Mesendoderm (in vitro differentiated cells): ENCODE results near the gene ALKBH7. TPM values are rescaled to one million over a fixed set of nuclear protein-coding genes. Genes with fewer than 3 reads are reported as not detected.

Experiments used
- DNase-seq: peaks from one replicate; pipeline ENCODE4 v3.0.0; 2013
- H2AK5ac ChIP-seq: 2 replicates; pipeline ENCODE4 v1.6.1; 2013; ENCODE audit warnings: low read length, inconsistent platforms
- H2BK120ac ChIP-seq: 2 replicates; pipeline ENCODE4 v1.6.1; 2013; ENCODE audit warnings: low read depth, mild to moderate bottlenecking, low read length, moderate library complexity, mixed read lengths
- H2BK15ac ChIP-seq: replicated peaks from 2 replicates; pipeline ENCODE4 v1.6.1; 2013; ENCODE audit warnings: low read depth, mild to moderate bottlenecking, moderate library complexity
- H2BK5ac ChIP-seq: 2 replicates; pipeline ENCODE4 v1.6.1; 2013; ENCODE audit warnings: low read length, inconsistent platforms
- H3K18ac ChIP-seq: 2 replicates; pipeline ENCODE4 v1.6.1; 2013; ENCODE audit warnings: mild to moderate bottlenecking, low read length, mixed read lengths
- H3K23ac ChIP-seq: one replicate; pipeline ENCODE4 v1.6.1; 2013; ENCODE audit warnings: low read length
- H3K27ac ChIP-seq: 2 replicates; pipeline ENCODE4 v1.5.1; 2013; ENCODE audit warnings: low read depth, mild to moderate bottlenecking, inconsistent platforms, low read length, moderate library complexity
- H3K27me3 ChIP-seq: 2 replicates; pipeline ENCODE4 v1.6.1; 2013; ENCODE audit warnings: low read length, control low read depth, mild to moderate bottlenecking, inconsistent platforms; ENCODE audit not compliant: insufficient read depth, poor library complexity
- H3K36me3 ChIP-seq: 2 replicates; pipeline ENCODE4 v1.6.1; 2013; ENCODE audit warnings: low read length, inconsistent platforms; ENCODE audit not compliant: control insufficient read depth, insufficient read depth
- H3K4ac ChIP-seq: one replicate; pipeline ENCODE4 v1.6.1; 2013; ENCODE audit warnings: low read depth, mild to moderate bottlenecking, low read length, moderate library complexity
- H3K4me1 ChIP-seq: 2 replicates; pipeline ENCODE4 v1.6.1; 2013; ENCODE audit warnings: low read depth, low read length, inconsistent platforms; ENCODE audit not compliant: control insufficient read depth
- H3K4me2 ChIP-seq: 2 replicates; pipeline ENCODE4 v1.6.1; 2013; ENCODE audit warnings: low read length
- H3K4me3 ChIP-seq: 2 replicates; pipeline ENCODE4 v1.5.1; 2013; ENCODE audit warnings: mild to moderate bottlenecking, low read length
- H3K56ac ChIP-seq: one replicate; pipeline ENCODE4 v1.6.1; 2013; ENCODE audit warnings: low read length
- H3K79me1 ChIP-seq: 2 replicates; pipeline ENCODE4 v1.6.1; 2013; ENCODE audit warnings: low read length, inconsistent platforms
- H3K79me2 ChIP-seq: 2 replicates; pipeline ENCODE4 v1.6.1; 2013; ENCODE audit warnings: mild to moderate bottlenecking, low read length; ENCODE audit not compliant: control insufficient read depth, insufficient read depth
- H3K9ac ChIP-seq: 2 replicates; pipeline ENCODE4 v1.6.1; 2013; ENCODE audit warnings: low read length, inconsistent platforms
- H4K5ac ChIP-seq: one replicate; pipeline ENCODE4 v1.6.1; 2013; ENCODE audit warnings: low read length
- H4K8ac ChIP-seq: one replicate; pipeline ENCODE4 v1.6.1; 2013; ENCODE audit warnings: low read depth, mild to moderate bottlenecking, control low read depth, low read length, moderate library complexity
- WGBS: extraction: QIAGEN DNeasy Blood & Tissue Kit; methylation state at CpG from one replicate; pipeline ENCODE4 v1.1.7; 2013; ENCODE audit warnings: low lambda C conversion rate, missing lambda C conversion rate; ENCODE audit not compliant: insufficient coverage; ENCODE audit errors: extremely low coverage; 5-methylcytosine and 5-hydroxymethylcytosine counted together
- polyA plus RNA-seq, 2 experiments: library from polyadenylated mRNA; stranded (reverse); fragments of 200-250 nt; gene quantifications; one replicate each; pipeline ENCODE4 v1.2.3, GENCODE V29; 2013

ALKBH7 gene, protein sequence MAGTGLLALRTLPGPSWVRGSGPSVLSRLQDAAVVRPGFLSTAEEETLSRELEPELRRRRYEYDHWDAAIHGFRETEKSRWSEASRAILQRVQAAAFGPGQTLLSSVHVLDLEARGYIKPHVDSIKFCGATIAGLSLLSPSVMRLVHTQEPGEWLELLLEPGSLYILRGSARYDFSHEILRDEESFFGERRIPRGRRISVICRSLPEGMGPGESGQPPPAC
- polyA plus RNA-seq (2013, experiment 1 of 2) = 30.2 TPM
- polyA plus RNA-seq (2013, experiment 2 of 2) = 31.0 TPM

DNA sequence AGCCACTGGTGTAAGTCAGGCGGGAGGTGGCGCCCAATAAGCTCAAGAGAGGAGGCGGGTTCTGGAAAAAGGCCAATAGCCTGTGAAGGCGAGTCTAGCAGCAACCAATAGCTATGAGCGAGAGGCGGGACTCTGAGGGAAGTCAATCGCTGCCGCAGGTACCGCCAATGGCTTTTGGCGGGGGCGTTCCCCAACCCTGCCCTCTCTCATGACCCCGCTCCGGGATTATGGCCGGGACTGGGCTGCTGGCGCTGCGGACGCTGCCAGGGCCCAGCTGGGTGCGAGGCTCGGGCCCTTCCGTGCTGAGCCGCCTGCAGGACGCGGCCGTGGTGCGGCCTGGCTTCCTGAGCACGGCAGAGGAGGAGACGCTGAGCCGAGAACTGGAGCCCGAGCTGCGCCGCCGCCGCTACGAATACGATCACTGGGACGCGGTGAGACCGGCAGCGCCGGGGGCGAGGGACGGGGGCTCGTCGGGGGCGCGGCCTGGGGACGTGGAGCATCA, at the start of gene ALKBH7:
ALKBH7 (plus strand) TSS at position 201 of the 502 bp plus-strand sequence; CDS start at position 228, 27 bp downstream.
- peak within 1 kb of the TSS; percentile 91 for H3K27ac ChIP-seq
- H3K56ac ChIP-seq = peak within 1 kb of the TSS; percentile 99
- no peaks in the 10 kb centered on the region for H3K27me3 ChIP-seq
- no peaks in the 10 kb centered on the region for H3K79me1 ChIP-seq
- no peaks in the 10 kb centered on the region for H3K79me2 ChIP-seq
- H2AK5ac ChIP-seq = no peak within 1 kb of the TSS
- no peak within 1 kb of the TSS for H3K23ac ChIP-seq
- peak within 1 kb of the TSS; percentile 75 for H3K4me2 ChIP-seq
- H3K4me1 ChIP-seq = peaks cover 4% of the 10 kb centered on the region
- H4K8ac ChIP-seq = no peak within 1 kb of the TSS
- peak within 1 kb of the TSS; percentile 25 for H3K18ac ChIP-seq
- H3K4ac ChIP-seq = no peak within 1 kb of the TSS
- H3K9ac ChIP-seq = peak within 1 kb of the TSS; percentile 98
- no peak within 1 kb of the TSS for H2BK15ac ChIP-seq
- peak; percentile 100 for DNase-seq
- H2BK5ac ChIP-seq = peak within 1 kb of the TSS; percentile 91
- H3K36me3 ChIP-seq = no peaks in the 10 kb centered on the region
- no CpG with 5 or more reads among the region's 47 CpGs for WGBS
- no peak within 1 kb of the TSS for H2BK120ac ChIP-seq
- H4K5ac ChIP-seq = no peak within 1 kb of the TSS
- H3K4me3 ChIP-seq = peak within 1 kb of the TSS; percentile 95

DNA sequence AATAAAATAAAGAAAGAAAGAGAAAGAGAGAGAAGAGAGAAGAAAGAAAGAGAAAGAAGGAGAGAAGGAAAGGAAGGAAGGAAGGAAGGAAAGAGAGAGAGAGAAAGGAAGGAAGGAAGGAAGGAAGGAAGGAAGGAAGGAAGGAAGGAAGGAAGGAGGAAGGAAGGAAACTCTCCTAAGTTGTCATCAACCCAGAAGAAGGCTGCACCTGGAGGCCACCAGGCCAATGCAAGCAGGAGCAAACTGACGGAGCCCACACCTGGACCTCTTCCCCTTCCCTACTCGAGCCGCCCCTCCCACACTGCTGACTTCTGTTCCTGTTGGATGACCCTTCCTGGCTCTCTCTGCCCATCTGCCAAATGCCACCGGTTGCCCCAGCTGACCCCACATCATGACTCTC, 47.8 kb upstream of the ALKBH7 start:
- no peaks in the 10 kb centered on the region for H3K79me1 ChIP-seq
- no peak overlapping the region for H3K4me3 ChIP-seq
- no peaks in the 10 kb centered on the region for H3K36me3 ChIP-seq
- no peak overlapping the region for H3K18ac ChIP-seq
- no peak overlapping the region for H3K4me2 ChIP-seq
- no peak overlapping the region for H3K23ac ChIP-seq
- WGBS = no CpG with 5 or more reads among the region's 4 CpGs
- DNase-seq = no peak
- H3K27me3 ChIP-seq = no peaks in the 10 kb centered on the region
- H4K8ac ChIP-seq = no peak overlapping the region
- H3K4me1 ChIP-seq = no peaks in the 10 kb centered on the region
- H4K5ac ChIP-seq = no peak overlapping the region
- H3K4ac ChIP-seq = no peak overlapping the region
- H2AK5ac ChIP-seq = no peak overlapping the region
- H3K79me2 ChIP-seq = no peaks in the 10 kb centered on the region
- H3K27ac ChIP-seq = no peak overlapping the region
- no peak overlapping the region for H2BK15ac ChIP-seq
- no peak overlapping the region for H2BK120ac ChIP-seq
- no peak overlapping the region for H3K56ac ChIP-seq
- H2BK5ac ChIP-seq = no peak overlapping the region
- no peak overlapping the region for H3K9ac ChIP-seq

DNA sequence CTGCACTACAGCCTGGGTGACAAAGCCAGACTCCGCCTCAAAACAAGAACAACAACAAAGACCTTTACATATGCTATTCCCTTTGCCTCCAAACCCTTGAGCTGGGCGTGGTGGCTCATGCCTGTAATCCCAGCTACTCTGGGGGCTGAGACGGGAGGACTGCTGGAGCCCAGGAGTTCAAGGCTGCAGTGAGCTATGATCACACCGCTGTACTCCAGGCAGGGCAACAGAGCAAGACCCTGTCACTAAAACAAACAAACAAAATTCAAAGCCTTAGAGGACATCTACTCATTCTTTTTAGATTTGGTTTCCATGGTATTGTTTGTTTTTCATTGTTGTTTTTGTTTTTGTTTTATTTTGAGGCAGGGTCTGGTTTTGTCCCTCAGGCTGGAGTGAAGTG, 47.0 kb upstream of the ALKBH7 start:
- Histone ChIP-seq H2BK15ac (no peak overlapping the region), H3K9ac (no peak overlapping the region), H3K4me3 (no peak overlapping the region), H3K27ac (no peak overlapping the region), H3K79me2 (no peaks in the 10 kb centered on the region), H3K4ac (no peak overlapping the region), H4K5ac (no peak overlapping the region), H3K56ac (no peak overlapping the region), H3K4me1 (no peaks in the 10 kb centered on the region), H3K36me3 (no peaks in the 10 kb centered on the region), H3K27me3 (no peaks in the 10 kb centered on the region), H3K79me1 (no peaks in the 10 kb centered on the region), H2AK5ac (no peak overlapping the region), H2BK120ac (no peak overlapping the region), H3K18ac (no peak overlapping the region), H3K4me2 (no peak overlapping the region), H3K23ac (no peak overlapping the region), H4K8ac (no peak overlapping the region), H2BK5ac (no peak overlapping the region)
- no peak for DNase-seq
- WGBS = no CpG with 5 or more reads among the region's 4 CpGs

DNA sequence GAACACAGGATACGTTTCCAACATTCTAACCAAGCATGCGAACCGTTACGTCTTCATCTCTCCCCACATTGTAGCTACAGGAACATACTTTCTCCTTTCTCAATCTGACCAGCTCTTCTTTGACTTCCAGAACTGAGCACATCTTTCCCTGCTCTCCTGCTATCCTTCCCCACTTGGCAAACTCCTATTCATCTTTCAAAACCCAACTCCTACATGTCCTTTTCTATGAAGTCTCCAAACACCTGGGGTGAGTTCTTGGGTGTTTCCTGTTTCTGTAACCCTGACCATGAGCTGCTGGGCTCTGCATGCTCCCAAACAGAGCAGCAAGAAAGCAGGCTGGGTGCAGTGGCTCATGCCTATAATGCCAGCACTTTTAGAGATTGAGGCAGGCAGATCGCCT, 45.8 kb upstream of the ALKBH7 start:
- no CpG with 5 or more reads among the region's 5 CpGs for WGBS
- no peak overlapping the region for H3K4me2 ChIP-seq
- no peak overlapping the region for H3K23ac ChIP-seq
- no peaks in the 10 kb centered on the region for H3K79me2 ChIP-seq
- no peak overlapping the region for H2BK15ac ChIP-seq
- H3K18ac ChIP-seq = no peak overlapping the region
- no peak overlapping the region for H4K5ac ChIP-seq
- no peak overlapping the region for H3K9ac ChIP-seq
- H3K27me3 ChIP-seq = no peaks in the 10 kb centered on the region
- no peak overlapping the region for H2BK120ac ChIP-seq
- no peak overlapping the region for H3K4me3 ChIP-seq
- H4K8ac ChIP-seq = no peak overlapping the region
- no peak overlapping the region for H2AK5ac ChIP-seq
- no peak overlapping the region for H2BK5ac ChIP-seq
- H3K36me3 ChIP-seq = no peaks in the 10 kb centered on the region
- DNase-seq = no peak
- H3K4ac ChIP-seq = no peak overlapping the region
- H3K79me1 ChIP-seq = no peaks in the 10 kb centered on the region
- no peak overlapping the region for H3K27ac ChIP-seq
- no peaks in the 10 kb centered on the region for H3K4me1 ChIP-seq
- H3K56ac ChIP-seq = no peak overlapping the region

DNA sequence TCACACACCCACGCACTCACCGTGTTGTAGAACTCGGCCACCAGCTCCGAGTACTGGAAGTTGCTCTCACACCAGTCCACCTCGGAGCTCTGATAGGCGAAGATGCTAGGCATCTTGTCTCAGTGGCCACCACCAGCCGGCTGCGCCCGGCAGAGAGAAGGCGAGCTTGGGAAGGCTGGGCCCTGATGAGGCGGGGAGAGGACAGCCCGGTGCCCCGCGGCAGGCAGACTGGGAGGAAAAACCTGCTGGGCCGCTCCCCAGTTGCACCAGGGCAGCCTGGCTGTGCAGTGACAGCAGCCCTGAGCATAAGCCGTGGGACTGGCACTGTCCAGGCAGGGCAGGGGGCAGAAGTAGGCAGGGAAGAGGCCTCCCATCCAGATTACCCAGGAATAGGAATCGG, 39.2 kb upstream of the ALKBH7 start, which contains the start of gene ACER1:
ACER1 (minus strand) TSS at position 174 of the 400 bp plus-strand sequence; CDS start at position 113, 61 bp downstream.
- Histone ChIP-seq H3K36me3 (no peaks in the 10 kb centered on the region), H3K79me2 (no peaks in the 10 kb centered on the region), H4K5ac (no peak within 1 kb of the TSS), H3K79me1 (no peaks in the 10 kb centered on the region), H3K56ac (no peak within 1 kb of the TSS), H3K4me2 (no peak within 1 kb of the TSS), H3K27me3 (no peaks in the 10 kb centered on the region), H2BK15ac (no peak within 1 kb of the TSS), H3K4ac (no peak within 1 kb of the TSS), H3K4me1 (no peaks in the 10 kb centered on the region), H2BK5ac (no peak within 1 kb of the TSS), H3K4me3 (no peak within 1 kb of the TSS), H3K23ac (no peak within 1 kb of the TSS), H2AK5ac (no peak within 1 kb of the TSS), H3K18ac (no peak within 1 kb of the TSS), H3K9ac (no peak within 1 kb of the TSS), H2BK120ac (no peak within 1 kb of the TSS), H4K8ac (no peak within 1 kb of the TSS), H3K27ac (no peak within 1 kb of the TSS)
- no CpG with 5 or more reads among the region's 17 CpGs for WGBS
- DNase-seq = no peak
